Measurements from ENCODE around the gene ACY1.

DNA sequence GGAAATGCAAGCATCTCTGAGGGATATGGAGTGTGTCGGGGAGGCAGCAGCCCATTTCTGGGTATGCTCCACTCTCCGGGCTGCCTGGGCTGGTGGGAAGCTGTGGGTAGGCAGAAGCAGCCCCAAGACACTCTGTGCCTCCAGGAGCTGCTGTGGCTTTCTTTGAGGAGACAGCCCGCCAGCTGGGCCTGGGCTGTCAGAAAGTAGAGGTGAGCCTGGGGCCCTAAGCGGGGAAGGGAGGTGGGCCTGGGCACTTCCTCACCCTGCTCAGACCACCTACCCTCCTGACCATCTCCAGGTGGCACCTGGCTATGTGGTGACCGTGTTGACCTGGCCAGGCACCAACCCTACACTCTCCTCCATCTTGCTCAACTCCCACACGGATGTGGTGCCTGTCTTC, 1.7 kb downstream of the ACY1 start:
- TF ChIP-seq CTCF (IDR thresholded peaks at IDR 0.05) (no peak), EP300 (IDR thresholded peaks at IDR 0.05) (no peak), POLR2A (IDR thresholded peaks at IDR 0.05) (no peak)
